KMS-11 (cell line): Measurements from ENCODE around the gene CCDC175.

Experiments
- H2AFZ ChIP-seq: fragments of 200-600 bp; sonication (generic); 2 replicates; pipeline ENCODE4 v1.6.1; 2016; ENCODE audit warnings: antibody characterized with exemption, mixed run types, low read depth
- H3K27ac ChIP-seq: fragments of 200-600 bp; sonication (generic); 2 replicates; pipeline ENCODE4 v1.6.1; 2016; ENCODE audit warnings: mild to moderate bottlenecking, mixed run types
- H3K27me3 ChIP-seq: fragments of 200-600 bp; sonication (generic); 2 replicates; pipeline ENCODE4 v1.6.1; 2017; ENCODE audit warnings: mild to moderate bottlenecking, low read depth, mixed run types, moderate library complexity; ENCODE audit not compliant: insufficient read depth
- H3K36me3 ChIP-seq: fragments of 200-600 bp; sonication (generic); 2 replicates; pipeline ENCODE4 v1.6.1; 2017; ENCODE audit warnings: mild to moderate bottlenecking, mixed run types; ENCODE audit not compliant: insufficient read depth
- H3K4me1 ChIP-seq: fragments of 200-600 bp; sonication (generic); 2 replicates; pipeline ENCODE4 v1.6.1; 2016; ENCODE audit warnings: mild to moderate bottlenecking, low read depth, mixed run types; ENCODE audit not compliant: poor library complexity, severe bottlenecking
- H3K4me2 ChIP-seq: fragments of 200-600 bp; sonication (generic); 2 replicates; pipeline ENCODE4 v1.7.0; 2016; ENCODE audit warnings: mild to moderate bottlenecking, mixed run types
- H3K4me3 ChIP-seq: fragments of 200-600 bp; sonication (generic); IDR thresholded peaks from 2 replicates; pipeline ENCODE4 v1.6.1; 2017; ENCODE audit warnings: low read depth, low read length, mixed read lengths; ENCODE audit not compliant: insufficient read depth
- H3K79me2 ChIP-seq: fragments of 200-600 bp; sonication (generic); 2 replicates; pipeline ENCODE4 v1.6.1; 2016; ENCODE audit warnings: low read depth, mixed run types; ENCODE audit not compliant: insufficient read depth
- H3K9ac ChIP-seq: fragments of 200-600 bp; sonication (generic); 2 replicates; pipeline ENCODE4 v1.6.1; 2016; ENCODE audit warnings: mild to moderate bottlenecking, mixed run types
- H4K20me1 ChIP-seq: fragments of 200-600 bp; sonication (generic); 2 replicates; pipeline ENCODE4 v1.6.1; 2016; ENCODE audit warnings: mild to moderate bottlenecking, mixed run types; ENCODE audit not compliant: insufficient read depth
- CTCF ChIP-seq: fragments of 200-600 bp; sonication (generic); conservative IDR thresholded peaks from 2 replicates; pipeline ENCODE4 v1.6.1; 2017; ENCODE audit warnings: low read depth, mild to moderate bottlenecking, antibody characterized with exemption, low read length, moderate library complexity, mixed read lengths

Gene CCDC175

GRCh38 chr14:59460378-59460777, 116.2 kb downstream of the CCDC175 start:
- no peak overlapping the region for H3K4me2 ChIP-seq
- no peak for TF ChIP-seq CTCF
- no peak overlapping the region for H3K27ac ChIP-seq
- H3K36me3 ChIP-seq: no peaks in the 10 kb centered on the region
- no peaks in the 10 kb centered on the region for H3K27me3 ChIP-seq
- H3K4me1 ChIP-seq: no peaks in the 10 kb centered on the region
- H3K9ac ChIP-seq: no peak overlapping the region
- H3K4me3 ChIP-seq: no peak overlapping the region
- no peaks in the 10 kb centered on the region for H3K79me2 ChIP-seq
- no peaks in the 10 kb centered on the region for H4K20me1 ChIP-seq
- H2AFZ ChIP-seq: no peak overlapping the region

- Histone ChIP-seq H3K9ac (no peak overlapping the region), H3K36me3 (no peaks in the 10 kb centered on the region), H3K4me2 (no peak overlapping the region), H3K79me2 (no peaks in the 10 kb centered on the region), H4K20me1 (no peaks in the 10 kb centered on the region), H3K4me1 (no peaks in the 10 kb centered on the region), H2AFZ (no peak overlapping the region), H3K4me3 (no peak overlapping the region), H3K27me3 (no peaks in the 10 kb centered on the region), H3K27ac (no peak overlapping the region)
- TF ChIP-seq CTCF: no peak
Observed at GRCh38 chr14:59458486-59458885, 118.1 kb downstream of the CCDC175 start.

- no peak overlapping the region for H3K9ac ChIP-seq
- no peak overlapping the region for H3K4me3 ChIP-seq
- H4K20me1 ChIP-seq: no peaks in the 10 kb centered on the region
- no peaks in the 10 kb centered on the region for H3K4me1 ChIP-seq
- no peak for TF ChIP-seq CTCF
- no peak overlapping the region for H3K4me2 ChIP-seq
- H3K27ac ChIP-seq: no peak overlapping the region
- H3K79me2 ChIP-seq: no peaks in the 10 kb centered on the region
- no peak overlapping the region for H2AFZ ChIP-seq
- H3K36me3 ChIP-seq: no peaks in the 10 kb centered on the region
- H3K27me3 ChIP-seq: no peaks in the 10 kb centered on the region
Observed at GRCh38 chr14:59455411-59455810, 121.2 kb downstream of the CCDC175 start.
